GM12878 (cell line): Measurements from ENCODE around the gene SLC38A4. TPM values are rescaled to one million over a fixed set of nuclear protein-coding genes. Genes with fewer than 3 reads are reported as not detected.

ENCODE experiments used
- ATAC-seq: fragments of 200-7000 bp; cut with Tn5 transposase; 3 replicates; pipeline ENCODE4 v1.9.1; 2020; ENCODE audit warnings: mild to moderate bottlenecking, moderate library complexity
- BruUV-seq: library from RNA; stranded (reverse); fragments of 400-500 nt; replicated peaks from 2 replicates; lab custom pipeline; 2021; lab: Mats Ljungman, UMichigan
- CTCF ChIA-PET: fragments of 300-600 bp; sonication (Branson Sonifier 250); formaldehyde crosslinking; extraction: SDS; loops from one replicate; lab custom pipeline; 2021; ENCODE audit warnings: inconsistent platforms; lab: Yijun Ruan, JAX
- POLR2A ChIA-PET: fragments of 350-600 bp; formaldehyde crosslinking; extraction: SDS; loops from one replicate; lab custom pipeline; 2021; ENCODE audit warnings: inconsistent platforms; lab: Charles Lee
- RAD21 ChIA-PET: fragments of 300-600 bp; sonication (Branson Sonifier 250); formaldehyde crosslinking; loops from one replicate; lab custom pipeline; 2023; ENCODE audit warnings: antibody characterized with exemption; ENCODE audit not compliant: unreplicated experiment; lab: Charles Lee
- SMC1A ChIA-PET: fragments of 300-600 bp; sonication (Branson Sonifier 250); formaldehyde crosslinking; loops from one replicate; lab custom pipeline; 2023; ENCODE audit not compliant: unreplicated experiment, uncharacterized antibody; lab: Charles Lee
- DNase-seq: peaks from one replicate; pipeline ENCODE4 v3.0.0-alpha.2; 2011; ENCODE audit warnings: low read depth, low spot score
- FAIRE-seq: peaks from 3 replicates; lab custom pipeline; 2011; peaks lifted over from hg19 to GRCh38; lab: Jason Lieb, UNC
- H2AFZ ChIP-seq: 2 replicates; pipeline ENCODE4 v1.6.0; 2011; ENCODE audit warnings: low read depth, low read length, control low read depth; ENCODE audit not compliant: control insufficient read depth
- H3K27ac ChIP-seq: 2 replicates; pipeline ENCODE4 v1.5.1; 2011; ENCODE audit warnings: control low read depth; ENCODE audit not compliant: control insufficient read depth, insufficient read depth
- H3K27me3 ChIP-seq, 2 experiments: replicated peaks in 1 of 2; 2 replicates each; pipeline versions ENCODE4 v1.6.0 to v1.6.1; 2011; ENCODE audit warnings: low read length in 1 of 2; ENCODE audit not compliant: control insufficient read depth in 2 of 2, insufficient read depth in 2 of 2
- H3K36me3 ChIP-seq, 2 experiments: 2 replicates each; pipeline ENCODE4 v1.5.1; 2011; ENCODE audit warnings: low read length in 1 of 2; ENCODE audit not compliant: control insufficient read depth in 2 of 2, insufficient read depth in 2 of 2
- H3K4me1 ChIP-seq: 2 replicates; pipeline ENCODE4 v1.6.1; 2011; ENCODE audit warnings: mild to moderate bottlenecking, low read length, moderate library complexity, mixed read lengths; ENCODE audit not compliant: control insufficient read depth, insufficient read depth
- H3K4me2 ChIP-seq: 2 replicates; pipeline ENCODE4 v1.6.0; 2011; ENCODE audit warnings: control low read depth; ENCODE audit not compliant: control insufficient read depth, insufficient read depth
- H3K4me3 ChIP-seq: fragments of 200-600 bp; sonication (generic); 2 replicates; pipeline ENCODE4 v1.5.1; 2016
- H3K79me2 ChIP-seq: 2 replicates; pipeline ENCODE4 v1.6.0; 2011; ENCODE audit warnings: low read length; ENCODE audit not compliant: control insufficient read depth, insufficient read depth
- H3K9ac ChIP-seq: 2 replicates; pipeline ENCODE4 v1.8.0; 2011; ENCODE audit warnings: low read length, control low read depth, mixed read lengths; ENCODE audit not compliant: control insufficient read depth, insufficient read depth
- H3K9me3 ChIP-seq: replicated peaks from 3 replicates; pipeline ENCODE4 v1.5.1; 2011; ENCODE audit warnings: mild to moderate bottlenecking, low read length; ENCODE audit not compliant: control insufficient read depth, insufficient read depth
- H4K20me1 ChIP-seq: 2 replicates; pipeline ENCODE4 v1.6.0; 2011; ENCODE audit not compliant: control insufficient read depth, insufficient read depth
- BCL11A ChIP-seq: IDR thresholded peaks from 2 replicates; pipeline ENCODE4 v1.6.1; 2011; ENCODE audit warnings: low read depth, low read length
- EP300 ChIP-seq, 2 experiments: fragments of 150-350 bp in 1 of 2; IDR thresholded peaks; 2 replicates each; pipeline ENCODE4 v1.6.1; 2011 to 2012; ENCODE audit warnings: low read depth in 2 of 2, low read length in 2 of 2, borderline replicate concordance in 1 of 2, improper control_type of control experiment in 1 of 2, inconsistent platforms in 1 of 2; ENCODE audit not compliant: control insufficient read depth in 1 of 2
- EZH2 ChIP-seq: IDR thresholded peaks from 2 replicates; pipeline ENCODE4 v1.6.1; 2012; ENCODE audit warnings: low read depth, mild to moderate bottlenecking, control low read depth, inconsistent platforms, low read length, borderline replicate concordance; ENCODE audit not compliant: control insufficient read depth
- PKNOX1 ChIP-seq: fragments of 450-650 bp; IDR thresholded peaks from 2 replicates; pipeline ENCODE4 v1.6.1; 2016; ENCODE audit warnings: mild to moderate bottlenecking
- RAD51 ChIP-seq: fragments of 450-650 bp; IDR thresholded peaks from 2 replicates; pipeline ENCODE4 v1.6.1; 2016; ENCODE audit warnings: moderate library complexity, mild to moderate bottlenecking, inconsistent platforms
- RB1 ChIP-seq: fragments of 450-650 bp; formaldehyde crosslinking; IDR thresholded peaks from 2 replicates; pipeline ENCODE4 v1.6.1; 2017; ENCODE audit warnings: mild to moderate bottlenecking, borderline replicate concordance
- SIN3A ChIP-seq: IDR thresholded peaks from 2 replicates; pipeline ENCODE4 v1.6.1; 2012; ENCODE audit warnings: low read depth, low read length, improper control_type of control experiment
- TCF12 ChIP-seq: IDR thresholded peaks from 2 replicates; pipeline ENCODE4 v1.6.1; 2011; ENCODE audit warnings: low read depth, mild to moderate bottlenecking, low read length
- WGBS: methylation state at CpG from one replicate; pipeline ENCODE4 v1.1.6; 2016; ENCODE audit warnings: low lambda C conversion rate; ENCODE audit not compliant: insufficient replicate concordance, insufficient coverage; ENCODE audit errors: missing lambda C conversion rate; 5-methylcytosine and 5-hydroxymethylcytosine counted together
- in situ Hi-C: fragments of 300-500 bp; cut with MboI; formaldehyde crosslinking; loops from 9 replicates; pipeline ENCODE4 v1.14.3; 2018; ENCODE audit warnings: mixed read lengths
- intact Hi-C: fragments of 100-400 bp; cut with micrococcal nuclease; formaldehyde crosslinking; loops from one replicate; pipeline ENCODE4 v1.14.2; 2022; ENCODE audit not compliant: unreplicated experiment
- polyA plus RNA-seq, 11 experiments: library from polyadenylated mRNA; depleted of rRNA in 4 of 11; unstranded in 6 of 11; stranded (reverse) in 5 of 11; fragments of >200 nt; fragmentation: Nextera tagmentation in 4 of 11; fragmentation: Illumina TruSeq in 1 of 11; extraction: Ambion mirVana in 4 of 11; extraction: Trizol in 1 of 11; gene quantifications; 1 replicate in 1 of 11; 2 replicates in 10 of 11; pipeline versions ENCODE4 v1.2.1 to v1.2.3, GENCODE V29; 2011 to 2016; ENCODE audit warnings: inconsistent platforms in 2 of 11, missing spikeins in 2 of 11, low read depth in 1 of 11
- total RNA-seq, 4 experiments: library from RNA; depleted of rRNA in 3 of 4; stranded (reverse); fragments of >200 nt in 3 of 4; fragmentation: Illumina TruSeq in 1 of 4; extraction: Trizol in 1 of 4; gene quantifications; 2 replicates each; pipeline versions ENCODE4 v1.2.1 to v1.2.3, GENCODE V29; 2013 to 2021

SLC38A4 gene
- total and polyA plus RNA-seq, 10 of the 15 experiments (the other 5 are each of a cell fraction or from before 2014, with no cell fraction given): 0.04 to 0.52 (median 0.13) TPM; not detected in 2

- ATAC-seq: no peak
- H3K9ac ChIP-seq: no peak overlapping the region
- H3K4me3 ChIP-seq: no peak overlapping the region
- CTCF ChIA-PET: no interaction called here
- H3K27me3 ChIP-seq: no peaks in the 10 kb centered on the region
- RAD21 ChIA-PET: no interaction called here
- SMC1A ChIA-PET: no interaction called here
- H3K4me2 ChIP-seq: no peak overlapping the region
- H3K9me3 ChIP-seq: no peaks in the 10 kb centered on the region; the same call in 2 of the 3 replicates
- no peak for FAIRE-seq
- BruUV-seq: no TSS peak
- H4K20me1 ChIP-seq: no peaks in the 10 kb centered on the region
- H3K27ac ChIP-seq: no peak overlapping the region
- 2% methylated on average over 3 of the region's 3 CpGs for WGBS
- no peaks in the 10 kb centered on the region for H3K79me2 ChIP-seq
- in situ Hi-C loops: no loop called here
- no peak for DNase-seq
- intact Hi-C loops: no loop called here
- no peaks in the 10 kb centered on the region for H3K36me3 ChIP-seq
- H3K4me1 ChIP-seq: no peaks in the 10 kb centered on the region
- no peak for TF ChIP-seq SIN3A
- TF ChIP-seq BCL11A: no peak
- no peak for TF ChIP-seq EP300 (IDR thresholded peaks at IDR 0.05; ENCODE audit: borderline replicate concordance in 1 of 2, control insufficient read depth in 1 of 2, low read depth in 2 of 2, low read length in 2 of 2)
- no peak for TF ChIP-seq PKNOX1
- TF ChIP-seq EZH2: no peak
- TF ChIP-seq RB1: no peak
- no peak for TF ChIP-seq RAD51
- no peak for TF ChIP-seq TCF12
- POLR2A ChIA-PET: no interaction called here
- H2AFZ ChIP-seq: no peak overlapping the region
These were observed 71.2 kb downstream of the SLC38A4 start for GRCh38 chr12:46754550-46754949.
